HCT116 (cell line): Measurements from ENCODE around the gene ALOX15. TPM values are rescaled to one million over a fixed set of nuclear protein-coding genes. Genes with fewer than 3 reads are reported as not detected.

Source experiments
- ATAC-seq: fragments of 200-7000 bp; cut with Tn5 transposase; 2 replicates; pipeline ENCODE4 v1.9.1; 2020; ENCODE audit warnings: mild to moderate bottlenecking, moderate library complexity
- BruUV-seq: library from RNA; stranded (reverse); fragments of 400-500 nt; replicated peaks from 2 replicates; lab custom pipeline; 2021; lab: Mats Ljungman, UMichigan
- CTCF ChIA-PET: fragments of 300-600 bp; sonication (Branson Sonifier 250); formaldehyde crosslinking; loops from one replicate; lab custom pipeline; 2021; ENCODE audit warnings: antibody characterized with exemption; lab: Charles Lee
- POLR2A ChIA-PET: fragments of 300-600, 350-600 bp; sonication (Branson Sonifier 250); formaldehyde crosslinking; loops from one replicate; lab custom pipeline; 2021; ENCODE audit warnings: antibody characterized with exemption; lab: Charles Lee
- RAD21 ChIA-PET, 2 experiments: fragments of 300-600 bp; sonication (Branson Sonifier 250); formaldehyde crosslinking; loops; one replicate each; lab custom pipeline; 2023; ENCODE audit warnings: low total read pairs in 2 of 2; ENCODE audit not compliant: uncharacterized antibody in 2 of 2, unreplicated experiment in 2 of 2, low non-redundant PET in 1 of 2; lab: Charles Lee
- DNase-seq: peaks from one replicate; pipeline ENCODE4 v3.0.0-alpha.2; 2010; ENCODE audit warnings: low read depth, low spot score
- H2AFZ ChIP-seq: fragments of 200-600 bp; shearing (Covaris generic), sonication (generic); 2 replicates; pipeline ENCODE4 v1.6.1; 2017; ENCODE audit warnings: low read depth, mixed run types, mixed read lengths, antibody characterized with exemption, low read length; ENCODE audit not compliant: poor library complexity, severe bottlenecking
- H3K27ac ChIP-seq: 2 replicates; pipeline ENCODE4 v1.5.1; 2012; ENCODE audit warnings: low read depth, low read length
- H3K27me3 ChIP-seq: fragments of 200-600 bp; sonication (generic); 2 replicates; pipeline ENCODE4 v1.6.1; 2016; ENCODE audit warnings: mixed run types, low read length, mixed read lengths; ENCODE audit not compliant: insufficient read depth
- H3K36me3 ChIP-seq, 2 experiments: fragments of 200-500 bp in 1 of 2; fragments of 200-600 bp in 1 of 2; sonication (Bioruptor generic) in 1 of 2; sonication (generic) in 1 of 2; 2 replicates each; pipeline versions ENCODE4 v1.5.1 to v1.6.1; 2014 to 2016; ENCODE audit warnings: low read length in 2 of 2, inconsistent platforms in 1 of 2, mixed read lengths in 1 of 2, mixed run types in 1 of 2; ENCODE audit not compliant: insufficient read depth in 2 of 2, control insufficient read depth in 1 of 2
- H3K4me1 ChIP-seq, 2 experiments: fragments of 200-600 bp in 1 of 2; sonication (generic) in 1 of 2; 2 replicates each; pipeline versions ENCODE4 v1.5.1 to v1.6.1; 2012 to 2017; ENCODE audit warnings: low read length in 2 of 2, inconsistent platforms in 1 of 2, mild to moderate bottlenecking in 1 of 2, mixed read lengths in 1 of 2, mixed run types in 1 of 2, moderate library complexity in 1 of 2; ENCODE audit not compliant: insufficient read depth in 2 of 2, control insufficient read depth in 1 of 2
- H3K4me2 ChIP-seq: fragments of 200-600 bp; sonication (generic); 2 replicates; pipeline ENCODE4 v1.6.1; 2017; ENCODE audit warnings: mixed run types, low read length, mixed read lengths
- H3K4me3 ChIP-seq, 2 experiments: fragments of 200-600 bp in 1 of 2; sonication (generic) in 1 of 2; replicated peaks in 1 of 2; 2 replicates each; pipeline ENCODE4 v1.5.1; 2011 to 2016; ENCODE audit warnings: low read length in 2 of 2, control low read depth in 1 of 2, low read depth in 1 of 2, mild to moderate bottlenecking in 1 of 2, mixed read lengths in 1 of 2, mixed run types in 1 of 2
- H3K79me2 ChIP-seq: fragments of 200-600 bp; sonication (generic); 2 replicates; pipeline ENCODE4 v1.6.1; 2017; ENCODE audit warnings: mild to moderate bottlenecking, mixed run types, low read length, moderate library complexity, mixed read lengths; ENCODE audit not compliant: insufficient read depth
- H3K9ac ChIP-seq: fragments of 200-600 bp; sonication (generic); 2 replicates; pipeline ENCODE4 v1.6.1; 2016; ENCODE audit warnings: low read length, mixed read lengths
- H3K9me2 ChIP-seq: fragments of 200-600 bp; sonication (generic), shearing (Covaris generic); 2 replicates; pipeline ENCODE4 v1.6.1; 2017; ENCODE audit warnings: mixed run types, mild to moderate bottlenecking, moderate library complexity; ENCODE audit not compliant: insufficient read depth
- H3K9me3 ChIP-seq, 2 experiments: fragments of 200-500 bp in 1 of 2; fragments of 200-600 bp in 1 of 2; sonication (Bioruptor generic) in 1 of 2; sonication (generic) in 1 of 2; 2 replicates each; pipeline ENCODE4 v1.6.1; 2014 to 2017; ENCODE audit warnings: low read length in 2 of 2, mixed read lengths in 2 of 2, inconsistent platforms in 1 of 2, low read depth in 1 of 2, mild to moderate bottlenecking in 1 of 2, mixed run types in 1 of 2, moderate library complexity in 1 of 2; ENCODE audit not compliant: control insufficient read depth in 1 of 2, insufficient read depth in 1 of 2
- H4K20me1 ChIP-seq: fragments of 200-600 bp; sonication (generic), shearing (Covaris generic); 2 replicates; pipeline ENCODE4 v1.6.1; 2017; ENCODE audit warnings: mixed run types, mild to moderate bottlenecking, moderate library complexity; ENCODE audit not compliant: insufficient read depth
- ATF3 ChIP-seq: IDR thresholded peaks from 2 replicates; pipeline ENCODE4 v1.6.1; 2012
- CBX3 ChIP-seq: IDR thresholded peaks from 2 replicates; pipeline ENCODE4 v1.6.1; 2012; ENCODE audit warnings: low read depth
- CTCF ChIP-seq, 3 experiments: fragments of 200-600 bp in 1 of 3; sonication (generic) in 1 of 3; IDR thresholded peaks in 2 of 3; conservative IDR thresholded peaks in 1 of 3; 2 replicates each; pipeline ENCODE4 v1.5.1; 2012 to 2017; ENCODE audit warnings: low read depth in 2 of 3, low read length in 2 of 3, antibody characterized with exemption in 1 of 3, borderline replicate concordance in 1 of 3, control low read depth in 1 of 3, mild to moderate bottlenecking in 1 of 3, mixed read lengths in 1 of 3, mixed run types in 1 of 3, moderate library complexity in 1 of 3; ENCODE audit not compliant: insufficient read depth in 1 of 3
- EGR1 ChIP-seq: IDR thresholded peaks from 2 replicates; pipeline ENCODE4 v1.6.1; 2012; ENCODE audit warnings: low read depth
- FOSL1 ChIP-seq: IDR thresholded peaks from 2 replicates; pipeline ENCODE4 v1.6.1; 2012; ENCODE audit warnings: low read depth
- JUND ChIP-seq: IDR thresholded peaks from 2 replicates; pipeline ENCODE4 v1.6.1; 2012
- MAX ChIP-seq: IDR thresholded peaks from 2 replicates; pipeline ENCODE4 v1.6.1; 2012
- POLR2A ChIP-seq: IDR thresholded peaks from 2 replicates; pipeline ENCODE4 v1.7.0; 2011; ENCODE audit warnings: borderline replicate concordance; ENCODE audit not compliant: insufficient read depth, insufficient read length; ENCODE audit errors: extremely low read depth
- POLR2AphosphoS5 ChIP-seq: IDR thresholded peaks from 2 replicates; pipeline ENCODE4 v1.6.1; 2011; ENCODE audit warnings: mild to moderate bottlenecking, low read depth, low read length, moderate library complexity
- RAD21 ChIP-seq: IDR thresholded peaks from 2 replicates; pipeline ENCODE4 v1.6.1; 2012; ENCODE audit warnings: low read depth, mild to moderate bottlenecking
- SIN3A ChIP-seq: IDR thresholded peaks from 2 replicates; pipeline ENCODE4 v1.6.1; 2012; ENCODE audit warnings: low read depth
- SP1 ChIP-seq: IDR thresholded peaks from 2 replicates; pipeline ENCODE4 v1.6.1; 2012; ENCODE audit warnings: low read depth
- SRF ChIP-seq: IDR thresholded peaks from 2 replicates; pipeline ENCODE4 v1.6.1; 2012; ENCODE audit warnings: low read depth
- TCF7L2 ChIP-seq: IDR thresholded peaks from 2 replicates; pipeline ENCODE4 v1.7.0; 2011; ENCODE audit warnings: borderline replicate concordance, inconsistent platforms; ENCODE audit not compliant: insufficient read depth, insufficient read length; ENCODE audit errors: extremely low read depth
- YY1 ChIP-seq: IDR thresholded peaks from 2 replicates; pipeline ENCODE4 v1.6.1; 2011; ENCODE audit warnings: low read length, low read depth, moderate library complexity, mild to moderate bottlenecking; ENCODE audit not compliant: insufficient replicate concordance; ENCODE audit errors: extremely low read depth
- ZNF274 ChIP-seq: fragments of 200-500 bp; sonication (Bioruptor generic); IDR thresholded peaks from 2 replicates; pipeline ENCODE4 v1.6.1; 2014; ENCODE audit warnings: mild to moderate bottlenecking, low read depth, low read length, inconsistent platforms
- intact Hi-C: fragments of 100-400 bp; cut with micrococcal nuclease; formaldehyde crosslinking; loops from 2 replicates; pipeline ENCODE4 v1.10.0; 2022
- total RNA-seq: library from RNA; stranded (reverse); gene quantifications from one replicate; pipeline ENCODE4 v1.2.1, GENCODE V29; 2021; ENCODE audit not compliant: unreplicated experiment

Gene ALOX15
- total RNA-seq, 1 experiment from 2014 or later = 0.57 TPM

GRCh38 chr17:4588391-4588790, 53.1 kb downstream of the ALOX15 start:
- Histone ChIP-seq H3K27me3 (peaks cover 3% of the 10 kb centered on the region; the same call in 1 of the 2 replicates), H3K36me3 (no peaks in the 10 kb centered on the region), H3K79me2 (no peaks in the 10 kb centered on the region), H3K9me3 (no peaks in the 10 kb centered on the region), H3K4me1 (peaks cover 5 to 29% of the 10 kb centered on the region in 2 experiments), H3K27ac (no peak overlapping the region)
- RAD21 ChIA-PET = no interaction called here
- BruUV-seq = no TSS peak
- ATAC-seq = no peak
- TF ChIP-seq EGR1 = no peak
- TF ChIP-seq ZNF274 = no peak
- TF ChIP-seq RAD21 = no peak
- no peak for TF ChIP-seq FOSL1
- TF ChIP-seq POLR2AphosphoS5 = no peak
- TF ChIP-seq CBX3 = no peak
- no peak for TF ChIP-seq TCF7L2
- TF ChIP-seq MAX = no peak
- no peak for TF ChIP-seq ATF3
- no peak for TF ChIP-seq CTCF (IDR thresholded peaks at IDR 0.05 in 2 of 3, conservative IDR thresholded peaks at IDR 0.05 in 1 of 3; ENCODE audit: borderline replicate concordance in 1 of 3, insufficient read depth in 1 of 3, low read depth in 2 of 3, low read length in 2 of 3)
- no peak for TF ChIP-seq JUND
- TF ChIP-seq SIN3A = no peak
- TF ChIP-seq SRF = no peak
- no peak for TF ChIP-seq SP1
- no peak for TF ChIP-seq YY1
- TF ChIP-seq POLR2A = no peak
- TF ChIP-seq, all 23 proteins: peak for 0
- H2AFZ ChIP-seq = no peak overlapping the region
- no peak for DNase-seq
- H4K20me1 ChIP-seq = no peaks in the 10 kb centered on the region
- ChIA-PET POLR2A (no interaction called here), CTCF (no interaction called here)
- H3K9ac ChIP-seq = no peak overlapping the region
- H3K4me2 ChIP-seq = no peak overlapping the region
- H3K4me3 ChIP-seq = no peak overlapping the region
- no peaks in the 10 kb centered on the region for H3K9me2 ChIP-seq
- intact Hi-C loops = no loop called here
